Measurements from ENCODE around the gene TMEM19.

DNA sequence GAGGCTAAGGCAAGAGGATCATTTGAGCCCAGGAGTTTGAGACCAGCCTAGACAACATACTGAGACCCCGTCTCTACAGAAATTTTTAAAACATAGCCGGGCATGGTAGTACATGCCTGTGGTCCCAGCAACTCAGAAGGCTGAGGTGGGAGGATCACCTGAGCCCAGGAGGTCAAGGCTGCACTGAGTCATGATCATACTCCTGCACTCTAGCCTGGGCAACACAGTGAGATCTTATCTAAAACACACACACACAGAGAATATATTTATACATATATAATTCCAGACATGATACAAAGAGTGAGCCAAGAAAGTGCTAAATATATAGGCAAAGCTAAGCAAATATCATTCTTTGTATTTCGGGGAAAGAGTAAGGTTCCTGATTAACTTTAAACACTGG lies 31.7 kb upstream of the TMEM19 start:
- TF ChIP-seq, protein P1, sequence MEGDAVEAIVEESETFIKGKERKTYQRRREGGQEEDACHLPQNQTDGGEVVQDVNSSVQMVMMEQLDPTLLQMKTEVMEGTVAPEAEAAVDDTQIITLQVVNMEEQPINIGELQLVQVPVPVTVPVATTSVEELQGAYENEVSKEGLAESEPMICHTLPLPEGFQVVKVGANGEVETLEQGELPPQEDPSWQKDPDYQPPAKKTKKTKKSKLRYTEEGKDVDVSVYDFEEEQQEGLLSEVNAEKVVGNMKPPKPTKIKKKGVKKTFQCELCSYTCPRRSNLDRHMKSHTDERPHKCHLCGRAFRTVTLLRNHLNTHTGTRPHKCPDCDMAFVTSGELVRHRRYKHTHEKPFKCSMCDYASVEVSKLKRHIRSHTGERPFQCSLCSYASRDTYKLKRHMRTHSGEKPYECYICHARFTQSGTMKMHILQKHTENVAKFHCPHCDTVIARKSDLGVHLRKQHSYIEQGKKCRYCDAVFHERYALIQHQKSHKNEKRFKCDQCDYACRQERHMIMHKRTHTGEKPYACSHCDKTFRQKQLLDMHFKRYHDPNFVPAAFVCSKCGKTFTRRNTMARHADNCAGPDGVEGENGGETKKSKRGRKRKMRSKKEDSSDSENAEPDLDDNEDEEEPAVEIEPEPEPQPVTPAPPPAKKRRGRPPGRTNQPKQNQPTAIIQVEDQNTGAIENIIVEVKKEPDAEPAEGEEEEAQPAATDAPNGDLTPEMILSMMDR (IDR thresholded peaks at IDR 0.05): no peak
- no peak for TF ChIP-seq POLR2A (IDR thresholded peaks at IDR 0.05; ENCODE audit: low read depth)
